GM12873 (cell line): ENCODE measurements around the gene ZNF608.

Experiments used
- CTCF ChIP-seq: IDR thresholded peaks from 2 replicates; pipeline ENCODE4 v1.5.1; 2012; ENCODE audit warnings: low read depth, mild to moderate bottlenecking, moderate library complexity, low read length, control low read depth; ENCODE audit not compliant: insufficient read depth; ENCODE audit errors: missing control alignments

Gene ZNF608

GRCh38 chr5:124697933-124698591, 48.4 kb downstream of the ZNF608 start:
- no peak for TF ChIP-seq CTCF

GRCh38 chr5:124697501-124697900, 48.9 kb downstream of the ZNF608 start:
- no peak for TF ChIP-seq CTCF

- TF ChIP-seq CTCF: no peak
Measured at GRCh38 chr5:124696898-124697297, 49.5 kb downstream of the ZNF608 start.
